ENCODE data around the gene LMBR1.
A peak's percentile ranks its signal among the peaks of the same experiment; 100 is the strongest.
"Not testable (repeated sequence)": the region's sequence is repeated elsewhere in the genome, so short reads cannot be mapped to it uniquely, and the experiment has no call there.

The LMBR1 gene

DNA sequence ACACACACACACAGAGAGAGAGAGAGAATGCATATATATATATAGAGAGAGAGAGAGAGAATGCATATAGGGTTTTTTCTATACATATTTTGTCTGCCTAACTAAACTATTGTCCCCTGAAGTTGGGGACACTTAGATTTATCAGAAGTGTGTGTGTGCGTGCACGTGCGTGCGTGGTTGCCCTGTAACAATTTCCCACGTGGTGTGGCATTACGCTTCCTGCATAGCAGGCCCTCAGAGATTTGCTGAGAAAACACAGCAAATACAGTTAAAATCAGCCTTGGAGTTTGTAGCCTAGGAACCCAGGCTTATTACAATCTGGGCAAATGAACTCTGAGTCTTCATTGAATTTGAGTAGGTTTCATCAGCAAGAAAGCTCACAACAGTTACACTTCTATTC, 237.7 kb downstream of the LMBR1 start:
- no peak for TF ChIP-seq POLR2A (IDR thresholded peaks at IDR 0.05; ENCODE audit: low read depth, low read length)
- FAIRE-seq (no peak), DNase-seq (ENCODE audit: insufficient read length, low spot score) (no peak)

DNA sequence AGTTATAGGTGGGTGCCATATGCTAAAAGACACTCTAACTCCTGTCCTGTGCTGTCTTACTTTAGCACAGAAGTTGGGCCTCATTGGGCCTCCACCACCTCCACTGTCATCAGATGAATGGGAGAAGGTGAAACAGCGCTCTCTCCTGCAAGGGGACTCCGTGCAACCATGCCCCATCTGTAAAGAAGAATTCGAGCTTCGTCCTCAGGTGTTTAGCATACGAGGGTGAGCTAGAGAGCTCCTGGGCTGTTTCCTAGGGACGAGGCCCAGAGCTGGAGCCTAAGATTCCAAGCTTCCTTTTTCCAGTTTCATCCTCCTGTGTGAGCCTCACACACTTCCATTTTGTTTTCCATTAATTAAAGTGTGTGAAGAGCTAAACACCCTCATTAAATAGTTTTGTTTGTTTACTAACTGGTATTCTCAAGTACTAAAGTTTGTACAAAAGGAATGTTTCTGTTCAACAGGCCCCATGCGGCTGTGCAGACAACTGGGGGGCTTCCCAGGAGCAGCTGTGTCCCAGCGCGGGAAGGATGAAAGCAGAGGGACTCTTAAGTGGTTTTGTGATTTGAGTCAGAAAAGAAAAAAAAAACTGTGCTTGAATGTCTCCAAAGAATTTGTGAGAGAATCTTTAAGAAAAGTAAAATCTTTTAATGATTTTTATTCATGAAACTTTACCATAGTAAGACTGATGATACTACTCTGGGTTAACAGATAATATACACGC, 238.3 kb downstream of the LMBR1 start:
- no peak for TF ChIP-seq POLR2A (IDR thresholded peaks at IDR 0.05; ENCODE audit: low read depth, low read length)
- DNase-seq (ENCODE audit: insufficient read length, low spot score), result no peak
- FAIRE-seq, result no peak

DNA sequence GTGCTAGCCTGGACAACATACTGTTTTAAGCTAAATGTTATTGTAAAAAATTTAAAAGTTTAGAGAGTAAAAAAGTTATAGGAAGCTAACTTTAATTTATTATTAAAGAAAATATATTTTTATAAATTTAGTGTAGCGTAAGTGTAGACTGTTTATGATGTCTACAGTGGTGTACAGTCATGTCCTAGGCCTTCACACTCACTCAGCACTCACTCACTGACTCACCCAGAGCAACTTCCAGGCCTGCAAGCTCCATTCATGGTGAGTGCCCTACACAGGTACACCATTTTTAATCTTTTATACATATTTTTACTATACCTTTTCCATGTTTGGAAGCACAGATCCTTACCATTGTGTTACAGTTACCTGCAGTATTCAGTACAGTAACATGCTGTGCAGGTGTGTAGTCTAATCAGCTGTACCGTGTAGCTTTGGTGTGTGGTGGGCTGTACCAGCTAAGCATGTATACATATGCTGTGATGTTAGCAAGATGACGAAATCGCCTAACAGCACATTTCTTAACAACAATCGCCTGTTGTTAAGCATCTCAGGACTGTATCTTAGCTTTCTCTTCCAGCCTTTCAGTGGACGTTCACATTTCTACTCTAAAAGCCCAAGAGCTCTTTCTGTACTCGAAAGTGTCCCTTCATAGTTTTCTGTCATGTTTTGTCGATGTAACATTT, 240.0 kb downstream of the LMBR1 start:
- TF ChIP-seq POLR2A (IDR thresholded peaks at IDR 0.05; ENCODE audit: low read depth, low read length), result no peak
- FAIRE-seq, result no peak
- DNase-seq (ENCODE audit: insufficient read length, low spot score), result no peak

DNA sequence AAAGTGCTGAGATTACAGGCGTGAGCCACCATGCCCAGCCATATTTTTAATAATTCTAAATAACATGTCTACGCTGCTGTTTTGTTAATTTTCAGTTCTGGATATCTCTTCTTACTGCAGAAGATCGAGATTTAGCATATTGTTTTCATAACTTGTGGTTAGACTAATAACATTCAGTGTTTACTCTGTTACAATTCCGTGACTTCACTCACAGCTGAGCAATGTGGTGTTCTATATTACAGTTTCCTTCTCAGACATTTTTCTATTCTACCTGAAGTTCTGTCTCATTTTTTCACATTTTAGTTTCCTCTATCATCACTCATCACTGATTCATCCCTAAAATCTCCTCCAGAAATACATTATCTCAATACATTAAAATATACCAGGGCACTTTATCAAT, 241.5 kb downstream of the LMBR1 start:
- DNase-seq (ENCODE audit: insufficient read length, low spot score) (no peak), FAIRE-seq (no peak)
- TF ChIP-seq POLR2A (IDR thresholded peaks at IDR 0.05; ENCODE audit: low read depth, low read length), result no peak

DNA sequence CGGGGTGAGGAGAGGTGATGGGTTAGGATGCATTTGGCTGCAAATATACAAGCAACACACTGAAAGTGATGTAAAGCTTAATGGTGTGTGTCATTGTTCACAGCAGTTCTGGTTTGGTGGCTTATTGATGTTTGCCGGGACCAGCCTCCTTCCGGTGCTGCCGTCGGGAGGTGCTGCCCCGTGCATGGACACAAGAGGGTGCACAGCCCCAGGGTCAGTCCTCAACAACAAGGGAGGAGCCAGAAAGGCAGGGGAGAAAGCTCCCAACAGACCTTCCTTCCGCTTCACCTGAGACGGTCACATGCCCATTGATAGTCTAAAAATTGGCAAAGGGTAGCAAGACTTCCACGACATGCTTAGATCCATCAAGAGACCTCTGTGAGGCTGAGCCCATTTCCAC, 242.9 kb downstream of the LMBR1 start:
- DNase-seq (ENCODE audit: insufficient read length, low spot score) (no peak), FAIRE-seq (no peak)
- no peak for TF ChIP-seq POLR2A (IDR thresholded peaks at IDR 0.05; ENCODE audit: low read depth, low read length)

DNA sequence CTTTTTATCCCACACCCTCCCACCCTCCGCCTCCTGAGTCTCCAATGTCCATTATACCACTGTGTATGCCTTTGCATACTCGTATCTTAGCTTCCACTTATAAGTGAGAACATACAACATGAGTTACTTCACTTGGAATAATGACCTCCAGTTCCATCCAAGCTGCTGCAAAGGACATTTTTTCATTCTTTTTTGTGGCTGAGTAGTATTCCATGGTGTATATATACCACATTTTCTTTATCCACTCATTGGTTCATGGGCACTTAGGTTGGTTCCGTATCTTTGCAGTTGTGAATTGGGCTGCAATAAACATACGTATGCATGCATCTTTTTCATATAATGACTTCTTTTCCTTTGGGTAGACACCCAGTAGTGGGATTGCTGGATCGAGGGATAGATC, 245.7 kb downstream of the LMBR1 start:
- FAIRE-seq; DNase-seq (ENCODE audit: insufficient read length, low spot score): not testable (repeated sequence)

DNA sequence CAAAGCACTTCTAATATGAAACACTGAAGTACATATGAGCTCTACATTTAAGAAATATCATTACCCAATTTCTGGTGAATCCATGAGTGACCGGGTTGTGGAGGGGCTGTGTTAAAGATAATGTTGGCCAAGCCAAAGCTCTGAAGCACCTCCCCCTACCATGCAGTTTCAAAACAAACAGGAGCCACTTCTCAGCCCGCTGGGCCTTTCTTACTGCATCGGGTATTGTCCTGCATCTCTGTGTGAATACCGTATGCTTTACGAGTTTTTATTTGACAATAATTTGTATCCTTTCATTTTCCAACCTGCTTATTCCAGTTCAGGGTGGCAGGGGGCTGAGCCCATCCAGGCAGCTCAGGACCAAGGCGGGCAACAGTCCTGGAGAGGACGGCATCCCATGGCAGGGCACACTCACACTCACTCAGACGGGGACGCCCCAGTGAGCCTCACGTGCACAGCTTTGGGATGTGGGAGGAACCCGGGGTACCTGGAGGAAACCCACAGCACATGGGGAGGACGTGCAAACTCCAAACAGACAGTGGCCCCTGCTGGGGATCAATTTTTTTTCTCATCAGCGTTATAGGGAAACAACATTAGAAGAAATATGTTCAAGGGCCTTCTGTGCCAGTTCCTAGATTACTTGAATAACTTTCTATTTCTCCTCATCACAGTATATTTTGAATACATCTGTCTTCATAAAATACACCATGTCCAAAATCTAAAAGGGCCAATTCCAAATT, 250.5 kb downstream of the LMBR1 start:
- no peak for FAIRE-seq
- no peak for DNase-seq (ENCODE audit: insufficient read length, low spot score)
- TF ChIP-seq POLR2A (IDR thresholded peaks at IDR 0.05; ENCODE audit: low read depth, low read length), result no peak

DNA sequence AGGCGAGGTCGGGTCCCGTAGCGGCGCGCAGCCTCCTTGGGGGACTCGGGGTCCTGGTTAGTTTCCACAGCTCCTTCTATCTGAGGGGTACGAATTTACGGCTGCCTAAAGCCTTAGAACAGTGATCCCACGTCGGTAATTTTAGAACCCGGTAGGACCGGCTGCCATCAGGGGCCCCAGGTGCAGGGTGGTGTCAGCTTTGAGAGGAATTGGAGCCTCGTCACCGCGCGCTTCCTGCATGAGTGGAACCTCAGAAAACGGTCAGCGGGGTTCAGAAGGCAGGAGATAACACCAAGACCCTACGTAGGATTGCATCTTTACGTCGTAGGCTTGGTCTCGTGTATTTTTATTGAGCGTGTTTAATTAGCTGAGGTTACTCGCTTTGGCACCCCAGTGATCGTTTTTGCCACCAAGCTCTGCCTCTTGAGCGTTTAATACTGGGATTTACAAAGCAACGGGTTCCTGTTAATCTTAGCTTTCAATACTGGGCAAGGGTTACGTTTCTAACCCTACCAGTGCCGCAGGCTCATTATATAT, 252.0 kb downstream of the LMBR1 start:
- FAIRE-seq (no peak), DNase-seq (ENCODE audit: insufficient read length, low spot score) (no peak)
- TF ChIP-seq POLR2A (IDR thresholded peaks at IDR 0.05; ENCODE audit: low read depth, low read length), result no peak

DNA sequence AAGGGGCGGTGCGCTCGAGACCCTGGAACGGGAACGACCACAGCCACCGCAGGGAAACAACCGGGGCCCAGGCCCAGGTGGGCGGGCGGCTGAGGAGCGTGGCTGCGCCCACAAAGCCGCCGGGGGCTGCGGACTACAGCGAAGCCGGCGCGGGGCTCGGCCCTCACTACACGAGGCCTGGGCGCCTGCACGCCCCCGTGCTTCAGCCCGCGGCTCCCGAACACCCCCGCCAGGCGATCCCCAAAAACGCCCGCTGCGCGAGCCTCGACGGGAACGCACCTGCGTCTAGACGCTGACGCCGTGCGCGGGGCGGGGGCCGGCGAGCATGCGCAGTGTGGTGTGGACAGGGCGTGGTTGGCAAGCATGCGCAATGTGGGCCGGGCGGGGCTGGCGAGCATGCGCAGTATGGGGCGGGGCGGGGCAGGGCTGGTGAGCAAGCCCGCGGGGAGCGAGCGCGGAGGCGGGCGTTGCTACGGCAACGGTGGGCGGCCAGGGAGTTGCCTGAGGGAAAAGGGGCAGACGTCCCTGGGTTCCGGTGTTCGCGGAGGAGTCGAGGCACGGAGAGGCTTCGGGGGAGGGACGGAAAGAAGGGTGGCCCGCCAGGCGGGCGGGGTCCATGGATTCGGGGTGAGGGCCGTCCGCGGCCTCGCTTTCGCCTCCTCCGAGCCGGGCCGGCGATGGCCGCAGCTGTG, 252.6 kb downstream of the LMBR1 start, which contains the start of gene RNF32:
Gene RNF32, plus strand, starts transcription at position 518 of the 692 bp plus-strand sequence. CDS start 3,104 bp downstream, outside the sequence.
- TF ChIP-seq POLR2A (IDR thresholded peaks at IDR 0.05; ENCODE audit: low read depth, low read length), result no peak
- FAIRE-seq (no peak), DNase-seq (ENCODE audit: insufficient read length, low spot score) (no peak)

DNA sequence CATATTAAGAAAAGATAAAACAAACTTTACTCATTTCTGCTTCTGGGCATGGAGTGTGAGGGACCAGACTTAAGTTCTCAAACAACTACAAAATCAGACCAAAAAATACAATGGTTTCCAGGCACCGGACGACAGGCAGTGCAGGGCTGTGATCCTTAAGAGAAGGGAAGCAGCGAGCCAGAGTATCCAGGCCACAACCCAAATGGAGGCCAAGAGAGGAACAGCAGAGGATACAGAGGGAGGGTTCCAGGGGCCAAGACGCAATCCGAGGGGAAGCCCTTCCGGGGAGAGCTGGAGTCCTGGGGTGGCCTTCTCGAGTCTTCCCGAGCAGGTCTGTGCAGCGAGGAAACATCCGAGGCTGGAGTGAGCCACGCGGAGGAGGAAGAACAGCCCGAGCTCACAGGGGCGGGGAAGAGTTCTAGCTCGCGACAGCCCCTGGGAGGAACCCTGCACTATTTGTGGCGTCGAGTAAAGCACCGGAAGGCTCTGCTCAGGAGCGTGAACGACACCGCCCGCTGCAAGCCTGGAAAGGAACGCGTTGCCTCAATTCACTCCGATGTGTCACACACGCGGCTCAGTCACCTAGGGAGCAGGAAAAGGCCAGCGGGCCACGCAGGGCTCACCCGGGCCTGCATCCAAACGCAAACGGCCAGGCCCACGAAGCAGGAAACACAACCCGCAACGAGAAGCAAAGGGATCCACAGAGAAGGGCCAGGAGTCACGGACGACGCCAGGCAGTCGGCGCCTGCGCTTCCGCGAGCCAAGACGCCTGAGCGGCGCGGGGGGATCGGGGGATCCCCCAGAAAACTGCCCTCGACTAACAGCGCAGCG, 253.3 kb downstream of the LMBR1 start:
- peak; percentile 10; the same call in 1 of the 2 replicates for TF ChIP-seq POLR2A (IDR thresholded peaks at IDR 0.05; ENCODE audit: low read depth, low read length)
- DNase-seq (ENCODE audit: insufficient read length, low spot score) (no peak), FAIRE-seq (no peak)

DNA sequence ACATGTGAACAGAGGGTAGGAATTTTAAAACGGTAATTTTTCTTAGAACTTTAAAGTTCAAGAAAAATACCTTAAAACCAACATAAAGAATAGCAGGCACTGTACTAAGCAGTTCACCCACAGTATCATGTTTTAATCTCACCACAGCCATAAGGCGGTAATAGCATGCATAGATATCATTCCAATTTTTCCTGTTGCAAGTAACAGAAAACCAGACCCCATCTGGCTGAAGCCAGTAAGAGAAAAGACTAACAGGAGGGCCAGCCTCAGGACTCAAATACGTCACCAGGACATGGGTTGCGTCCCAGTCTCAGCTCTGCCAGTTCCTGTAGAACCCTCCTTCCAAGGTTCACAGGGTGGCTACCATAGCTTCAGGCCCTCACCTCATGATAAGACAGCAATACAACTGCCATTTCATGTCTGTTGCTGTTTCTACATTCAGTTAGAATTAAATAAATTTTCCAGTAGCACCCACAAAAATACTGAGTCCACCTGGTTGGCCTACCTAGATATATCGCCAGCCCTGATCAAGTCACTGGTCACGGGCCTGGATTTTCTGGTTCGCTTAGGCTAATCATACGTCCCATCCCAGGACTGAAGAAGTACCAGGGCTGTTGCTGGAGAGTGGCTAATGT, 254.4 kb downstream of the LMBR1 start:
- no peak for TF ChIP-seq POLR2A (IDR thresholded peaks at IDR 0.05; ENCODE audit: low read depth, low read length)
- no peak for FAIRE-seq
- no peak for DNase-seq (ENCODE audit: insufficient read length, low spot score)

DNA sequence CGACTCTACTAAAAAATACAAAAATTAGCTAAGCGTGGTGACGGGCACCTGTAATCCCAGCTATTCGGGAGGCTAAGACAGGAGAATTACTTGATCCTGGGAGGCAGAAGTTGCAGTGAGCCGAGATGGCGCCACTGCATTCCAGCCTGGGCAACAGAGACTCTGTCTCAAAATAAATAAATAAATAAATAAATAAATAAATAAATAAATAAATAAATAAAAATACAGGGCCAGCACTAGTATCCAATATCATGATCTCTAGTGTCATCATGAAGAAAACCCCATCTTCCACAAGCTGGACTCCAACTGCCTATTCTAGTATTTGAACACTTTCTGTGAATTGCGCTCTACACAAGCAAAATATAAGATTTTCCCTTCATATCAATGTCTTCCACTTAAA, 255.9 kb downstream of the LMBR1 start:
- FAIRE-seq; DNase-seq (ENCODE audit: insufficient read length, low spot score): not testable (repeated sequence)

Measured in H54 (cell line).